HuH-7 (cell line): Measurements from ENCODE around the gene MYO3B.

Experiments
- DNase-seq: peaks from one replicate; pipeline ENCODE4 v3.0.0; 2011; ENCODE audit warnings: low spot score

Gene MYO3B

GRCh38 chr2:170161516-170162270, 16.3 kb upstream of the MYO3B start:
- no peak for DNase-seq

GRCh38 chr2:170162271-170162632, 15.7 kb upstream of the MYO3B start:
- no peak for DNase-seq

GRCh38 chr2:170163411-170164065, 14.4 kb upstream of the MYO3B start:
- DNase-seq, result no peak

- DNase-seq, result no peak
Observed at GRCh38 chr2:170165129-170165528, 12.8 kb upstream of the MYO3B start.

DNA sequence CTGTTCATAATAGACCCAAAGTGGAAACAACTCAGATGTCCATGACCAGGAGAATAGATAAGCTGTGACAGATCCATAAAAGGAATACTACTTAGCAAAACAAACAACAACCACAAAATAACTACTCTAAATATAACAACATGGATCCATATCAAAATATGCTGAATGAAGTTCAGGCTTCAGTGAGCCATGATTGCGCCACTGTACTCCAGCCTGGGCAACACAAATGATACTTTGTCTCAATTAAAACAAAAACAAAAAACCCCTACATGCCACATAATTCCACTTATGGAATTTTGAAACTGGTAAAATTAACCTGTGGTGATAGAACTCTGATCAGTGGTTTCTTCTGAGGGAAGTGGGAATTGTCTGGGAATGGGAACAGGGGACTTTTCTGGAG, 11.2 kb upstream of the MYO3B start:
- DNase-seq, result no peak

DNA sequence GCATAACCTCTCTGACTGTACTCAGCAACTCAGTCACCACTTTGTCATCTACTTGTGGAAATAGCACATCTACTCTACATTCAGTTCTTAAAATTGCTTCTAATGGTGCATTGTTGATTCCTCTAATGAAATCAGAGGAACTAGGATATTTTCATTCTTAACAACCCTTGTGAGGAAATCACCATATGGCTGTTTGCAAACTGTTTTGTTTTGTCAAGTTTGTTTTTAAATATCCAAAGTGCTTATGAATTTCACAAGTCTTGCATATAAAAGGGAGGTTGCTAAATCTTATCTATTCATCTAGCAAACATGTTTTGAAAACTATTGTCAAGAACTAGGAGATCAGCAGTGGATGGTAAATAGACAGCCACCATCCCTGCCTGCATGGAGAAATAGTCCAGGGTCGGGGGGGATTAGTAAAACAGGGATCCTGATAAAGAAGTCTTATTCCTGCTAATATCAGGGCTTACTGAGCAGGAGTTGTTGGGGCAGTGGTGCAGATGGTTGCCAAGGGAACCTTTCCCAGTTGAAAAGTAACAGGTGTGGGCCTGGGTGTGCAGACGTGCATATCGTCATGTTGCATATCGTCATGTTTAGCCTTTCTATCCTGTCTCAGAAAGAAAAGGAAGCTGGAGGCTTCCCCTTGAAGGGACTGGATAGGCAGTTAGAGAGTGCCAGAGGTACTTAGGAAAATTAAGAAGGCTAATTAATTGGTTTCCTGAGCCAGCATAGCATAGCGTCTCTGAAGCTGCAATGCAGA, 7.5 kb upstream of the MYO3B start:
- DNase-seq, result no peak

DNA sequence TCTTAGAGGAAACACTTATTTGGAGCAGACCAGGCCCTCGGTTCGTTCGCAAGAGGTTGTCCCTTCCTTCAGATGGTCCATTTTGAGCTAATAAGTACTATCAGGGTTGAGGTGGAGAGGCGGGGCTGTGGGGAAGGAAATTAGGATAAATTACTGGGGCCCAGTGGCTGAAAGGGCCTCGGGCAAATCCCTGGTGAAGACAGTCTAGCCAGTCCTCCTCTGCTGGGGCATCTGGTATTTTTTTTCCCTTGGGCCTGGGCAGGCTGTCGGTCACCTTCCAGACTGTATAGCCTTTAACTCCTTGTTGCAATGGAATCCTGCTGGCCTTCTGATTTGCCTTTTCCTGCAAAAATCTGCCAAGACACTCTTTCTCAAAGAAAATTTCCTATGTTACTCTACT, 1.7 kb upstream of the MYO3B start:
- no peak for DNase-seq

DNA sequence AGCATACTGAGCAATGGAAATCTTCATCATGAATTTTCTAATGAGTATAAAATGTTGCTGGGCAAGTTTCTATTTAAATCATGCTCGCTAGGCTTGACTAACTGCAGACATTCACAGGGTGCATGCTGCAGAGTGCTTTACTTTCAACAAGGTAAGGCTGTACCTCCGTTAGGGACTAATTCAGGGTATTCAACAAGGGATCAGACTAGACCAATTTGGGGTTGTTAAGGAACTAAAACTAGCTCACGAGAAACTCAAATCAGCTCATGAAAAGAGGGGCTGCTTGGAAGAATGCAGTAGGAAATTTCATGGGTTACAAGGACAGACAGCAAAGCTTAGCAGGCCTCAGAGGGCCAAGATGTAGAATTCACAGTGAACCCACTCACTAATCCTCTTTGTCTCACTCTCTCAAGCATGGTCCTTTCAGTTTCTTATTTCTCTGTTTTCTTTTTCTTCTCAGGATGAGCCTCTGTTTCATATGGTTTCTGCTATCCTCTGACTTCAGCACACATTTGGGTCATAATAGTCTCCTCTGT, 2.2 kb downstream of the MYO3B start:
- no peak for DNase-seq

DNA sequence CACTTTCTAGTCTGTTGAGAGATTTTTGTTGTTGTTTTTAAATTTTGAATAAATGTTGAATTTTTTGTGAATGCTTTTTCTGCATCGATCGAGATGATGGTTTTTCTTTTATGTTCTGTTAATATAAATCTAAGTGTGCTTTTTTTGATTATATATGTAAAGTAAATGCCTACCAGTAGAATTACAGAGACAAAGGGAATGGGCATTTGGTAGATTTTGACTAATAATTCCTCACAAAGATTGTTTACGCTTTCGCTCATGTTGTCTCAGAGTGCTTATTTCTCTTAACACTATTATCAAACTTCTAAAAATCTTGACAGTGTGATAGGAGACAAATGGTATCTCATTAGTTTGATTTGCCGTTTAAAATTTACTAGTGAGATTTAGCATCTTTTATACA, 3.7 kb downstream of the MYO3B start:
- no peak for DNase-seq

DNA sequence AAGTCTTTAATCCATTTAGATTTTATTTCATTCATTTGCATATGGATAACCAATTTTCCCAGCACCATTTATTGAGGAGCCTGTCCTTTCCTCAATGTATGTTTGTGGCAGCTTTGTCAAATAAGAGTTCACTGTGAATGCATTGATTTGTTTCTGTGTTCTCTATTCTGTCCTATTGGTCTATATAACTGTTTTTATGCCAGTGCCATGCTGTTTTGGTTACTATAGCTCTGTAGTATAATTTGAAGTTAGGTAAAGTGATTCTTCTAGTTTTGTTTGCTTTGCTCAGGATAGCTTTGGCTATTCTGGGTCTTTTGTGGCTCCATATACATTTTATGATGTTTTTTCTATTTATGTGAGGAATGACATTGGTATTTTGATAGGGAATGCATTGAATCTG, 7.4 kb downstream of the MYO3B start:
- no peak for DNase-seq

GRCh38 chr2:170189757-170190156, 11.8 kb downstream of the MYO3B start:
- DNase-seq, result no peak

- DNase-seq, result no peak
Observed at GRCh38 chr2:170190172-170190571, 12.2 kb downstream of the MYO3B start.

GRCh38 chr2:170191166-170191866, 13.4 kb downstream of the MYO3B start:
- DNase-seq, result no peak

- no peak for DNase-seq
Observed at GRCh38 chr2:170196963-170197362, 19.0 kb downstream of the MYO3B start.

GRCh38 chr2:170201275-170201674, 23.3 kb downstream of the MYO3B start:
- DNase-seq, result no peak

GRCh38 chr2:170201734-170202393, 23.9 kb downstream of the MYO3B start:
- no peak for DNase-seq

DNA sequence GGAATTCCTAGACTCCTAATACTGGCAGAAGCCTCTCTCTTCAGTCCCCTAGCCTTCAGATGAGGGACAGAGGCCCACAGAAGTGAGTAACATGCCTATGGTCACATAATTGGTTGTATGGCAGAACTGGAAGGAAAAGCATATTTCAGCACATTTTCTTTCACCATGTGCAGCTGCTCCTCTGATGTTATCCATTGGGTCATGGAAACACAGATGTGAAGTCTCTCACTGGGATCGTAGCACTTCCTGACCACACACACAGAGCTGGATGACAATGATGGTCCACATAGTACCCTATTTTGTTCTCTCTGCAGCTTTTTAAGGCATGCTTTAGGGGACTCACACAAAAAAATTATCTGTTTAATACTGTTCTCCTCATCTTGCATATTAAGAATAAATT, 24.5 kb downstream of the MYO3B start:
- no peak for DNase-seq

DNA sequence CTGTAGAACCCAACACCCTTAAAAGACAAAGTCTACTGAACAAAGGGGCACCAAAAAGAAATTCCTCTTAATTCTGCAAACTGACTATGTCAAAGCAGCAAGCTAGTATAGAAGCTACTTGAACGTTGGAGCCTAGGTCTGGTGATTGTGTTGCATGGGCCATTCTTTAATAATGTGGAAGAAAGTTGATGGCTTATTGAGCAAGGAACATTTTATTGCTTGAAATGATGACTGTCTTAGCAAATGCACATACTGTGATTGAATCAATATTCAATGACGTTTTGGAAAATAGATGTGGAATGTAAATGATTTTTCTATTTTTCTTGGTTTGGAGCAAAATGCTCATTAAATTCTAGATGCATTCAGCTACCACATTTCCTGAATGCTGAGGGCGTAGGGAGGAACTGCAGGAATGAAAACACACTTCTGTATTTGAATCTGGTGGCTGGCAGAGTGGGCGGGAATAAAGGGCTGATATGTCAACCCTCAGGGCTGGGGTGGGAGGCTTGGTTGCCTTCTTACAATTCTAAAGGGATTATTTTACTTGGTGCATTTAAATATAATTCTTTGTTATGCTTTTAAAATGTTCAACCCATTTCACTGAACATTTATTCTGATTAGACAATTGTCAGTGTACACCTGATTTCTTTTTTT, 26.5 kb downstream of the MYO3B start:
- no peak for DNase-seq

DNA sequence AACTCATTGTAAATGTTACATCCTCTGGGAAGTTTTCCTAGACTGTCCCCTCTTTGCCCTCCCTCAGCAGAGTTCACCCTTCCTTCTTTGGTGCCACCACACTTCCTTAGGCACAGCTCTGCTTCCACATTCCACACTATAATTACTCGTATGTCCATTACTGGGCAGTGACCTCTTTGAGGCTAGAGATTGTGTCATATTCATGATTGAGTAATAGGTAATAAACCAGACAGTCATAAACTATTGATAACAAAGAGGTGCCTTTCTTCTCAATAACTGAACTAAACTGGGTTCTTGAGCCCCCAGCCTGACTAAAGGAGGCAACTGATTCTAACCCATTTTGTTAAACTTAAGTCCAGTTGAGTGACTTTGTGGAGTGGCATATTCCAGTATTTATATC, 28.3 kb downstream of the MYO3B start:
- peak; percentile 29 for DNase-seq

- DNase-seq, result no peak
Observed at GRCh38 chr2:170206805-170207407, 29.0 kb downstream of the MYO3B start.

GRCh38 chr2:170207901-170208300, 30.0 kb downstream of the MYO3B start:
- DNase-seq, result no peak
